Activated B cell treated with CpG ODN at 0.5 μM for 24 hours (primary cell): Measurements from ENCODE around the gene PARP9. TPM values are rescaled to one million over a fixed set of nuclear protein-coding genes. Genes with fewer than 3 reads are reported as not detected.

ENCODE experiments used
- ATAC-seq: fragments of 200-7000 bp; cut with Tn5 transposase; one replicate; pipeline ENCODE4 v1.10.0; 2021; ENCODE audit warnings: low read depth, mild to moderate bottlenecking, moderate library complexity
- CTCF ChIA-PET: fragments of 350-600 bp; sonication (Branson Sonifier 250); formaldehyde crosslinking; loops from one replicate; lab custom pipeline; 2021; ENCODE audit warnings: antibody characterized with exemption; lab: Charles Lee
- POLR2A ChIA-PET: fragments of 350-600 bp; sonication (Branson Sonifier 250); formaldehyde crosslinking; loops from one replicate; lab custom pipeline; 2021; ENCODE audit warnings: antibody characterized with exemption; lab: Charles Lee
- DNase-seq: peaks from one replicate; pipeline ENCODE4 v3.0.0; 2022
- H3K27ac Mint-ChIP-seq: one replicate; pipeline ENCODE4 v1.8.0; 2020; ENCODE audit warnings: mixed read lengths
- H3K27me3 Mint-ChIP-seq: one replicate; pipeline ENCODE4 v1.8.0; 2021; ENCODE audit warnings: mixed read lengths
- H3K36me3 Mint-ChIP-seq: one replicate; pipeline ENCODE4 v1.8.0; 2021; ENCODE audit warnings: low read depth, mixed read lengths
- H3K4me1 Mint-ChIP-seq: one replicate; pipeline ENCODE4 v1.8.0; 2021; ENCODE audit warnings: mixed read lengths
- H3K4me3 Mint-ChIP-seq: one replicate; pipeline ENCODE4 v1.8.0; 2020; ENCODE audit warnings: mild to moderate bottlenecking, mixed read lengths
- H3K9me3 Mint-ChIP-seq: one replicate; pipeline ENCODE4 v1.8.0; 2020; ENCODE audit warnings: mixed read lengths
- intact Hi-C: fragments of 100-400 bp; cut with micrococcal nuclease; formaldehyde crosslinking; loops from one replicate; pipeline ENCODE4 v1.15.1; 2024
- total RNA-seq: library from RNA; stranded (reverse); gene quantifications from 2 replicates; pipeline ENCODE4 v1.2.3, GENCODE V29; 2022
- TF ChIP-seq, protein P1 (sequence below): fragments of 200-600 bp; IDR thresholded peaks from one replicate; pipeline ENCODE4 v1.8.0; 2022; ENCODE audit warnings: antibody characterized with exemption, mild to moderate bottlenecking

The PARP9 gene
- total RNA-seq, 1 donor from 2014 or later, result 50.8 TPM

DNA sequence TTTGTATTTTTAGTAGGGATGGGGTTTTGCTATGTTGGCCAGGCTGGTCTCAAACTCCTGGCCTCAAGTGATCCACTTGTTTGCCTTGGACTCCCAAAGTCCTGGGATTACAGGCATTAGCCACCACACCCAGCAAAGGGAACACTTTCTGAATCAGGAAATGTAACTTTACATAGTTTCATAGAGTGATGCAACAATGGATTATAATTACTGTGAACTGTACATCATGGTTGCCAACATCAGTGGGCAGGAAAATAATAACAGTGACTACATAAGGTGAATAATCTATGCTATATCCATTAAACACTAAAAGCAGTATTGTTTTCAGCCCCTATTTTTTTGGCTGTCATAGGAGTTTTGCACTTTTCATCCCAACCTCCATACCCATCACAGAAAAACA, 44.4 kb downstream of the PARP9 start:
- TF ChIP-seq, protein P1, sequence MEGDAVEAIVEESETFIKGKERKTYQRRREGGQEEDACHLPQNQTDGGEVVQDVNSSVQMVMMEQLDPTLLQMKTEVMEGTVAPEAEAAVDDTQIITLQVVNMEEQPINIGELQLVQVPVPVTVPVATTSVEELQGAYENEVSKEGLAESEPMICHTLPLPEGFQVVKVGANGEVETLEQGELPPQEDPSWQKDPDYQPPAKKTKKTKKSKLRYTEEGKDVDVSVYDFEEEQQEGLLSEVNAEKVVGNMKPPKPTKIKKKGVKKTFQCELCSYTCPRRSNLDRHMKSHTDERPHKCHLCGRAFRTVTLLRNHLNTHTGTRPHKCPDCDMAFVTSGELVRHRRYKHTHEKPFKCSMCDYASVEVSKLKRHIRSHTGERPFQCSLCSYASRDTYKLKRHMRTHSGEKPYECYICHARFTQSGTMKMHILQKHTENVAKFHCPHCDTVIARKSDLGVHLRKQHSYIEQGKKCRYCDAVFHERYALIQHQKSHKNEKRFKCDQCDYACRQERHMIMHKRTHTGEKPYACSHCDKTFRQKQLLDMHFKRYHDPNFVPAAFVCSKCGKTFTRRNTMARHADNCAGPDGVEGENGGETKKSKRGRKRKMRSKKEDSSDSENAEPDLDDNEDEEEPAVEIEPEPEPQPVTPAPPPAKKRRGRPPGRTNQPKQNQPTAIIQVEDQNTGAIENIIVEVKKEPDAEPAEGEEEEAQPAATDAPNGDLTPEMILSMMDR, result no peak
- POLR2A ChIA-PET, result interaction anchor here (0.5 kb wide), 1 partner anchor 11 kb away, joined by 3 read pairs; no protein-coding TSS in a partner anchor
- Mint-ChIP-seq H3K27ac (no peak overlapping the region), H3K4me1 (peaks cover 3% of the 10 kb centered on the region), H3K36me3 (no peaks in the 10 kb centered on the region), H3K9me3 (no peaks in the 10 kb centered on the region), H3K27me3 (no peaks in the 10 kb centered on the region), H3K4me3 (no peak overlapping the region)
- intact Hi-C loops, result loop anchor here (10.0 kb wide), 1 partner anchor 1065 kb away; the partner anchor contains the start of gene HACD2
- ATAC-seq (no peak), DNase-seq (no peak)
- CTCF ChIA-PET, result no interaction called here

DNA sequence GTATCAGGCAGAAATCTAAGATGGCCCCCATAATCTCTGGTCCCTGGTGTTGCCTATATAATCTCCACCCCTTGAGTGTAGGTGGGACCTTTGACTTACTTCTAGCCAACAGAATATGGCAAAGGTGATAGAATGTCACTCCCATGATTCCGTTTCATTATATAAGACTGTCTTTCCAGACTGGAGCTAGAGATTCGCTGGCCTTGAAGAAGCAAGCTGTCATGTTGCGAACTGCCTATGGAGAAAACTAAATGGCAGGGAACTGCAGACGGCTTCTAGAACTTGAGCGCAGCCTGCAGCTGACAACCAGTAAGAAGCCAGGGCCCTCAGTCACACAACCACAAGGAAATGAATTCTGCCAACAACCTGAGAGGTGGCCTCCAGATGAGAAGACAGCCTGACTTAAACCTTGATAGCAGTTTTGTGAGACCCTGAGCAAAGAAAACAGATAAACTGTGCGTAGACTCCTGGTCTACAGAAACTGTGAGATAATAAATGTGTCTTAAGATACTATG, 47.2 kb downstream of the PARP9 start:
- H3K4me1 Mint-ChIP-seq, result peaks cover 18% of the 10 kb centered on the region
- no peak for ATAC-seq
- no peak overlapping the region for H3K4me3 Mint-ChIP-seq
- DNase-seq, result no peak
- POLR2A ChIA-PET, result no interaction called here
- H3K36me3 Mint-ChIP-seq, result peaks cover 5% of the 10 kb centered on the region
- CTCF ChIA-PET, result no interaction called here
- intact Hi-C loops, result loop anchor here (10.0 kb wide), 1 partner anchor 1068 kb away; the partner anchor contains the start of gene HACD2
- no peaks in the 10 kb centered on the region for H3K27me3 Mint-ChIP-seq
- TF ChIP-seq, protein P1, result no peak
- H3K27ac Mint-ChIP-seq, result no peak overlapping the region
- H3K9me3 Mint-ChIP-seq, result no peaks in the 10 kb centered on the region

GRCh38 chr3:122515870-122516269, 48.2 kb downstream of the PARP9 start:
- peaks cover 7% of the 10 kb centered on the region for H3K36me3 Mint-ChIP-seq
- TF ChIP-seq, protein P1, result no peak
- H3K27me3 Mint-ChIP-seq, result no peaks in the 10 kb centered on the region
- ATAC-seq, result no peak
- POLR2A ChIA-PET, result no interaction called here
- no peaks in the 10 kb centered on the region for H3K9me3 Mint-ChIP-seq
- H3K4me1 Mint-ChIP-seq, result peaks cover 28% of the 10 kb centered on the region
- CTCF ChIA-PET, result no interaction called here
- peak overlapping the region; percentile 38 for H3K27ac Mint-ChIP-seq
- DNase-seq, result no peak
- H3K4me3 Mint-ChIP-seq, result no peak overlapping the region
- intact Hi-C loops, result loop anchor here (2.0 to 10.0 kb wide), 7 partner anchors 19 to 1069 kb away; partner anchors contain the start of genes GOLGB1, HACD2, HSPBAP1 and PARP15

GRCh38 chr3:122515020-122515468, 49.1 kb downstream of the PARP9 start:
- Mint-ChIP-seq H3K4me1 (peaks cover 35% of the 10 kb centered on the region), H3K36me3 (peaks cover 12% of the 10 kb centered on the region), H3K4me3 (peak overlapping the region; percentile 85), H3K27me3 (no peaks in the 10 kb centered on the region), H3K27ac (peak overlapping the region; percentile 82), H3K9me3 (peaks cover 1% of the 10 kb centered on the region)
- ChIA-PET POLR2A (interaction anchor here (0.6 to 2.2 kb wide), 15 partner anchors 9 to 854 kb away, joined by 3 to 16 read pairs (median 4); partner anchors contain the start of genes FAM162A, HCLS1, HSPBAP1 and PARP15), CTCF (no interaction called here)
- TF ChIP-seq, protein P1, result no peak
- DNase-seq (no peak), ATAC-seq (no peak)
- intact Hi-C loops, result loop anchor here (2.0 to 10.0 kb wide), 7 partner anchors 18 to 1070 kb away; partner anchors contain the start of genes GOLGB1, HACD2, HSPBAP1 and PARP15
